H1 (cell line): ENCODE results near the gene PTH1R. TPM values are rescaled to one million over a fixed set of nuclear protein-coding genes. Genes with fewer than 3 reads are reported as not detected.
A peak's percentile ranks its signal among the peaks of the same experiment; 100 is the strongest.

Experiments used
- CTCF ChIA-PET: fragments of 300-600 bp; sonication (Branson Sonifier 250); formaldehyde crosslinking; loops from one replicate; lab custom pipeline; 2021; ENCODE audit not compliant: partially characterized antibody; lab: Charles Lee
- POLR2A ChIA-PET: fragments of 300-600 bp; sonication (Branson Sonifier 250); formaldehyde crosslinking; loops from one replicate; lab custom pipeline; 2021; ENCODE audit warnings: inconsistent platforms; ENCODE audit not compliant: partially characterized antibody; lab: Charles Lee
- DNase-seq, 2 experiments: peaks; one replicate each; pipeline versions ENCODE4 v3.0.0 to v3.0.0-alpha.2; 2010 to 2022; ENCODE audit warnings: low spot score in 2 of 2, low read depth in 1 of 2, mixed read lengths in 1 of 2
- FAIRE-seq: peaks from 2 replicates; lab custom pipeline; 2011; peaks lifted over from hg19 to GRCh38; lab: Jason Lieb, UNC
- H2AFZ ChIP-seq: 2 replicates; pipeline ENCODE4 v1.8.1; 2012; ENCODE audit warnings: low read length, inconsistent platforms
- H2AK5ac ChIP-seq: 2 replicates; pipeline ENCODE4 v1.6.1; 2013; ENCODE audit warnings: low read depth, low read length
- H2BK120ac ChIP-seq: replicated peaks from 2 replicates; pipeline ENCODE3; 2013; ENCODE audit warnings: low read depth, low read length, inconsistent platforms
- H2BK12ac ChIP-seq: 2 replicates; pipeline ENCODE4 v1.6.1; 2013; ENCODE audit warnings: low read depth, low read length
- H2BK15ac ChIP-seq: 2 replicates; pipeline ENCODE4 v1.6.1; 2013; ENCODE audit warnings: low read length
- H2BK20ac ChIP-seq: 2 replicates; pipeline ENCODE4 v1.6.1; 2013; ENCODE audit warnings: low read length
- H2BK5ac ChIP-seq: 2 replicates; pipeline ENCODE4 v1.6.1; 2013; ENCODE audit warnings: low read depth, low read length
- H3K14ac ChIP-seq: 2 replicates; pipeline ENCODE4 v1.6.1; 2013; ENCODE audit warnings: inconsistent platforms; ENCODE audit not compliant: insufficient read length
- H3K18ac ChIP-seq: 2 replicates; pipeline ENCODE4 v1.6.1; 2013; ENCODE audit warnings: low read length; ENCODE audit errors: extremely low read depth
- H3K23ac ChIP-seq: 2 replicates; pipeline ENCODE4 v1.6.1; 2013; ENCODE audit warnings: inconsistent platforms; ENCODE audit not compliant: insufficient read length
- H3K23me2 ChIP-seq: 2 replicates; pipeline ENCODE4 v1.6.1; 2013; ENCODE audit warnings: low read depth, low read length
- H3K27ac ChIP-seq: 2 replicates; pipeline ENCODE4 v1.6.1; 2011; ENCODE audit warnings: low read depth, low read length, inconsistent platforms
- H3K27me3 ChIP-seq, 4 experiments: replicated peaks in 1 of 4; 1 replicate in 1 of 4; 2 replicates in 3 of 4; pipeline versions ENCODE4 v1.6.1 to v1.8.1; 2011 to 2013; ENCODE audit warnings: low read length in 3 of 4, mild to moderate bottlenecking in 3 of 4, inconsistent platforms in 2 of 4, mixed read lengths in 2 of 4, moderate library complexity in 1 of 4; ENCODE audit not compliant: control insufficient read depth in 3 of 4, insufficient read depth in 3 of 4; ENCODE audit errors: extremely low read depth in 1 of 4
- H3K36me3 ChIP-seq, 4 experiments: 2 replicates each; pipeline versions ENCODE4 v1.6.1 to v1.8.1; 2011 to 2013; ENCODE audit warnings: mild to moderate bottlenecking in 4 of 4, low read length in 3 of 4, moderate library complexity in 2 of 4, control low read depth in 1 of 4, inconsistent platforms in 1 of 4; ENCODE audit not compliant: insufficient read depth in 4 of 4, control insufficient read depth in 2 of 4
- H3K4ac ChIP-seq: replicated peaks from 2 replicates; pipeline ENCODE3; 2013; ENCODE audit warnings: low read length, low read depth, mixed read lengths, inconsistent platforms; ENCODE audit not compliant: insufficient read length
- H3K4me1 ChIP-seq, 4 experiments: replicated peaks in 1 of 4; 1 replicate in 1 of 4; 2 replicates in 3 of 4; pipeline versions ENCODE4 v1.6.1 to v1.8.1; 2011 to 2013; ENCODE audit warnings: low read length in 3 of 4, inconsistent platforms in 2 of 4, mixed read lengths in 1 of 4; ENCODE audit not compliant: insufficient read depth in 4 of 4, control insufficient read depth in 3 of 4
- H3K4me2 ChIP-seq, 2 experiments: 2 replicates each; pipeline versions ENCODE4 v1.6.1 to v1.8.1; 2011 to 2013; ENCODE audit warnings: low read depth in 2 of 2, low read length in 2 of 2, control low read depth in 1 of 2, inconsistent platforms in 1 of 2, mild to moderate bottlenecking in 1 of 2; ENCODE audit not compliant: insufficient read depth in 1 of 2
- H3K4me3 ChIP-seq, 4 experiments: fragments of 200-600, 300-600 bp in 1 of 4; sonication (generic), shearing (Covaris generic), sonication (Bioruptor Twin) in 1 of 4; 2 replicates each; pipeline versions ENCODE4 v1.5.1 to v1.8.1; 2011 to 2016; ENCODE audit warnings: low read length in 4 of 4, low read depth in 3 of 4, control low read depth in 2 of 4, inconsistent platforms in 2 of 4, mild to moderate bottlenecking in 2 of 4, mixed read lengths in 1 of 4, moderate library complexity in 1 of 4; ENCODE audit not compliant: insufficient read depth in 2 of 4; ENCODE audit errors: extremely low read depth in 1 of 4
- H3K56ac ChIP-seq: replicated peaks from 2 replicates; pipeline ENCODE3; 2013; ENCODE audit warnings: low read depth, mild to moderate bottlenecking, mixed read lengths, low read length, inconsistent platforms; ENCODE audit not compliant: insufficient read length
- H3K79me1 ChIP-seq: 2 replicates; pipeline ENCODE4 v1.6.1; 2013; ENCODE audit warnings: low read depth, low read length, control low read depth
- H3K79me2 ChIP-seq, 2 experiments: 2 replicates each; pipeline versions ENCODE4 v1.6.1 to v1.8.1; 2012 to 2013; ENCODE audit warnings: low read length in 2 of 2, mild to moderate bottlenecking in 2 of 2, inconsistent platforms in 1 of 2; ENCODE audit not compliant: insufficient read depth in 2 of 2, control insufficient read depth in 1 of 2
- H3K9ac ChIP-seq, 4 experiments: replicated peaks in 1 of 4; 1 replicate in 1 of 4; 2 replicates in 3 of 4; pipeline versions ENCODE4 v1.6.1 to v1.8.1; 2011 to 2013; ENCODE audit warnings: low read depth in 3 of 4, low read length in 3 of 4, control low read depth in 2 of 4, mild to moderate bottlenecking in 2 of 4, moderate library complexity in 2 of 4, inconsistent platforms in 1 of 4; ENCODE audit errors: extremely low read depth in 1 of 4
- H3K9me3 ChIP-seq, 2 experiments: 2 replicates each; pipeline versions ENCODE4 v1.6.1 to v1.8.1; 2012 to 2013; ENCODE audit warnings: mild to moderate bottlenecking in 2 of 2, moderate library complexity in 2 of 2, control low read depth in 1 of 2, inconsistent platforms in 1 of 2, low read depth in 1 of 2, low read length in 1 of 2, mixed read lengths in 1 of 2; ENCODE audit not compliant: insufficient read depth in 2 of 2
- H4K20me1 ChIP-seq, 2 experiments: replicated peaks in 1 of 2; 2 replicates each; pipeline versions ENCODE3 to v1.8.1; 2011 to 2013; ENCODE audit warnings: inconsistent platforms in 2 of 2, low read length in 2 of 2, mild to moderate bottlenecking in 1 of 2; ENCODE audit not compliant: insufficient read depth in 2 of 2, control insufficient read depth in 1 of 2
- H4K5ac ChIP-seq: 2 replicates; pipeline ENCODE4 v1.6.1; 2013; ENCODE audit warnings: low read length, low read depth, mixed read lengths, inconsistent platforms; ENCODE audit not compliant: insufficient read length
- H4K8ac ChIP-seq: 2 replicates; pipeline ENCODE4 v1.8.0; 2013; ENCODE audit warnings: mild to moderate bottlenecking, moderate library complexity, low read length, inconsistent platforms; ENCODE audit not compliant: insufficient read depth; ENCODE audit errors: extremely low read depth
- H4K91ac ChIP-seq: replicated peaks from 2 replicates; pipeline ENCODE3; 2013; ENCODE audit warnings: low read length, mixed read lengths, inconsistent platforms; ENCODE audit not compliant: insufficient read length
- ASH2L ChIP-seq: fragments of 200-600, 300-600 bp; sonication (generic); IDR thresholded peaks from one replicate; pipeline ENCODE4 v1.7.1; 2017; ENCODE audit warnings: low read length
- CEBPB ChIP-seq: IDR thresholded peaks from 2 replicates; pipeline ENCODE4 v1.6.1; 2012; ENCODE audit warnings: low read depth, low read length
- RAD21 ChIP-seq, 2 experiments: IDR thresholded peaks in 1 of 2; conservative IDR thresholded peaks in 1 of 2; 2 replicates each; pipeline ENCODE4 v1.6.1; 2011; ENCODE audit warnings: low read depth in 2 of 2, low read length in 2 of 2, improper control_type of control experiment in 1 of 2, inconsistent platforms in 1 of 2, mild to moderate bottlenecking in 1 of 2, moderate library complexity in 1 of 2
- RBBP5 ChIP-seq: IDR thresholded peaks from 2 replicates; pipeline ENCODE4 v1.7.1; 2012; ENCODE audit warnings: low read depth, mild to moderate bottlenecking, inconsistent platforms, low read length, moderate library complexity, borderline replicate concordance
- RNF2 ChIP-seq: fragments of 200-900, 300-1000 bp; sonication (generic); IDR thresholded peaks from 2 replicates; pipeline ENCODE4 v1.7.1; 2016; ENCODE audit warnings: borderline replicate concordance, low read depth, mild to moderate bottlenecking, antibody characterized with exemption, low read length; ENCODE audit not compliant: poor library complexity, severe bottlenecking; ENCODE audit errors: missing control alignments
- SUZ12 ChIP-seq: fragments of 200-600 bp; sonication (generic); IDR thresholded peaks from 2 replicates; pipeline ENCODE4 v1.6.1; 2012; ENCODE audit warnings: mild to moderate bottlenecking, inconsistent platforms, low read length, moderate library complexity, mixed read lengths
- TEAD4 ChIP-seq: IDR thresholded peaks from 2 replicates; pipeline ENCODE4 v1.6.1; 2012; ENCODE audit warnings: low read depth, low read length, inconsistent platforms, mixed read lengths
- WGBS, 2 experiments: shearing (Covaris generic) in 1 of 2; methylation state at CpG; one replicate each; pipeline versions ENCODE4 v1.1.6 to v1.1.7; 2013 to 2015; ENCODE audit warnings: low lambda C conversion rate in 2 of 2, mixed read lengths in 2 of 2, inconsistent platforms in 1 of 2, low coverage in 1 of 2, missing lambda C conversion rate in 1 of 2; ENCODE audit not compliant: insufficient replicate concordance in 2 of 2, insufficient coverage in 1 of 2, insufficient read length in 1 of 2; ENCODE audit errors: extremely low coverage in 1 of 2, missing lambda C conversion rate in 1 of 2; 5-methylcytosine and 5-hydroxymethylcytosine counted together
- polyA plus RNA-seq, 7 experiments: library from polyadenylated mRNA; depleted of rRNA in 3 of 7; stranded (reverse) in 5 of 7; unstranded in 2 of 7; fragments of >200 nt in 5 of 7; fragments of 200-250 nt in 2 of 7; gene quantifications; 1 replicate in 5 of 7; 2 replicates in 1 of 7; 4 replicates in 1 of 7; pipeline versions ENCODE4 v1.2.1 to v1.2.3, GENCODE V29; 2011 to 2013; ENCODE audit warnings: missing spikeins in 2 of 7, mixed read lengths in 2 of 7
- total RNA-seq: library from RNA; stranded (reverse); fragmentation: NEBNext Ultra II Directional; extraction: Animal tissue kit (Norgen Biotek cat#: 25700); gene quantifications from 2 replicates; pipeline ENCODE4 v1.2.1, GENCODE V29; 2021
- TF ChIP-seq, protein P1 (sequence below): IDR thresholded peaks from 2 replicates; pipeline ENCODE4 v1.6.1; 2012; ENCODE audit warnings: low read length, inconsistent platforms

The PTH1R gene
- total and polyA plus RNA-seq, 2 of the 8 experiments (the other 6 are each of a cell fraction or from before 2014, with no cell fraction given), result 0.57 to 1.5 TPM

DNA sequence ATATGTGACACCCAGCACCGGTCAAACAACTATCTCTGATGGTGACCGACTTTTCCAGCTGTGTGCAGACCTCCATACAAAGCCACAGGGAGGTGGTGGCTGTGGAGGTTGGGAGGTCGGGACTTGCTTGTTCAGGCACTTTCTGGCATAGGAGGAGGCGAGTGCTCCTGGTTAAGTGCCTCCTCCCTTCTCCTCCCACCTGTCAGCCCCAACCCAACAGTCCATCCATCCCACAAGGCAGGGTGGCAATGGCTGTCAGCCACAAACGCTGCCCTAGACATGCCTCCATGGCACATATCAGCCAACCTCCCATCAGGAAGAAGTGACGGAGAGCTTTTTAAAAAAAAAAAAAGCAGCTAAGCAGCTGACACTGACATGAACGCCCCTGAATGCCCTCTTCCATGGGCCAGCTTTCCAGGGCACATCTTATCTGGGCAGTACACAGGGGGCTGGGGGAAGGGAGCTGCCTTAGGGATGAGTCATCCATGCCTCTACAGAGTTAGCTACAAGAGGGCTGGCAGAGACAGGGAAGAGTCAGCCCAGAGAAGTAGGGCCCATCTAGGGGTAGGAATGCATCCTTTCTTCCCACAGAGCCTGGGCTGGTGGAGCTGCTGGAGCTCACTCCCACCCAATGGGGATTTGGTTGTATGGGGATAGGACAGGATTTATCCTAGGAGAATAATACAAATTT, 57.8 kb downstream of the PTH1R start:
- Histone ChIP-seq H2BK20ac (no peak overlapping the region), H3K14ac (no peak overlapping the region), H3K79me2 (peaks cover 0 to 48% of the 10 kb centered on the region in 2 experiments; a peak in 1 of 4 replicates), H3K79me1 (peaks cover 18% of the 10 kb centered on the region), H3K56ac (no peak overlapping the region), H3K27me3 (no peaks in the 10 kb centered on the region), H2BK15ac (0 out of 2 replicates have a peak overlapping the region, but pooled peaks have one; percentile 8), H2AK5ac (no peak overlapping the region), H3K36me3 (peaks cover 2 to 15% (median 3%) of the 10 kb centered on the region in 4 experiments; a peak in 6 of 8 replicates), H3K23me2 (no peaks in the 10 kb centered on the region), H4K20me1 (peaks cover 13 to 28% of the 10 kb centered on the region in 2 experiments), H2BK5ac (peak overlapping the region; percentile 78), H4K8ac (peak overlapping the region; percentile 36; the same call in 1 of the 2 replicates), H3K27ac (peak overlapping the region; percentile 53; the same call in 1 of the 2 replicates), H2BK120ac (no peak overlapping the region), H3K4ac (no peak overlapping the region), H3K23ac (no peak overlapping the region), H3K4me2 (0 out of 4 replicates have a peak overlapping the region, but pooled peaks of 1 of the 2 experiments have one; percentile 4), H4K5ac (no peak overlapping the region), H4K91ac (no peak overlapping the region), H2AFZ (no peak overlapping the region), H3K9ac (no peak overlapping the region), H3K4me3 (0 out of 8 replicates have a peak overlapping the region, but pooled peaks of 1 of the 4 experiments have one; percentile 17), H3K18ac (no peak overlapping the region; the same call in 1 of the 2 replicates), H3K4me1 (peaks cover 4 to 14% (median 10%) of the 10 kb centered on the region in 4 experiments; a peak in 6 of 7 replicates), H3K9me3 (no peaks in the 10 kb centered on the region), H2BK12ac (peak overlapping the region; percentile 68; the same call in 1 of the 2 replicates)
- peak; percentile 91 for FAIRE-seq
- ChIA-PET CTCF (interaction anchor here (0.7 to 11.0 kb wide), 26 partner anchors 8 to 436 kb away, joined by 3 to 99 read pairs (median 4); partner anchors contain the start of gene NBEAL2), POLR2A (interaction anchor here (0.8 to 1.6 kb wide), 5 partner anchors 9 to 229 kb away, joined by 3 to 4 read pairs (median 4); partner anchors contain the start of genes NBEAL2 and SETD2)
- peak in 1 of 2 experiments; percentile 64 for DNase-seq
- 79% methylated on average over 7 of the region's 7 CpGs; no CpG with 5 or more reads in 1 of the 2 experiments for WGBS, 2 experiments
- TF ChIP-seq RBBP5 (no peak), CEBPB (no peak), TEAD4 (peak; percentile 97), RNF2 (no peak), RAD21 (IDR thresholded peaks at IDR 0.05 in 1 of 2, conservative IDR thresholded peaks at IDR 0.05 in 1 of 2; ENCODE audit: low read depth in 2 of 2, low read length in 2 of 2) (peak; percentile 40 to 47), SUZ12 (no peak), ASH2L (peak; percentile 57)
- TF ChIP-seq, protein P1, sequence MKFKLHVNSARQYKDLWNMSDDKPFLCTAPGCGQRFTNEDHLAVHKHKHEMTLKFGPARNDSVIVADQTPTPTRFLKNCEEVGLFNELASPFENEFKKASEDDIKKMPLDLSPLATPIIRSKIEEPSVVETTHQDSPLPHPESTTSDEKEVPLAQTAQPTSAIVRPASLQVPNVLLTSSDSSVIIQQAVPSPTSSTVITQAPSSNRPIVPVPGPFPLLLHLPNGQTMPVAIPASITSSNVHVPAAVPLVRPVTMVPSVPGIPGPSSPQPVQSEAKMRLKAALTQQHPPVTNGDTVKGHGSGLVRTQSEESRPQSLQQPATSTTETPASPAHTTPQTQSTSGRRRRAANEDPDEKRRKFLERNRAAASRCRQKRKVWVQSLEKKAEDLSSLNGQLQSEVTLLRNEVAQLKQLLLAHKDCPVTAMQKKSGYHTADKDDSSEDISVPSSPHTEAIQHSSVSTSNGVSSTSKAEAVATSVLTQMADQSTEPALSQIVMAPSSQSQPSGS, result peak; percentile 65; the same call in 1 of the 2 replicates
